Activated T-cell treated with anti-CD3 and anti-CD28 coated beads, Interleukin-2, amount 50 U/mL, for 4 hours (primary cell): ENCODE data around the gene CFAP251. TPM values are rescaled to one million over a fixed set of nuclear protein-coding genes. Genes with fewer than 3 reads are reported as not detected.

Experiments used
- ATAC-seq, 2 donors: fragments of 200-7000 bp; cut with Tn5 transposase; one replicate each; pipeline ENCODE4 v1.10.0; 2021
- DNase-seq: peaks from one replicate; pipeline ENCODE4 v3.0.0-alpha.2; 2020
- H3K27me3 Mint-ChIP-seq: one replicate; pipeline ENCODE4 v1.8.0; 2021; ENCODE audit warnings: low read depth, mixed read lengths
- H3K36me3 Mint-ChIP-seq: one replicate; pipeline ENCODE4 v1.8.0; 2022; ENCODE audit warnings: mixed read lengths; ENCODE audit not compliant: insufficient read depth
- H3K4me1 Mint-ChIP-seq: one replicate; pipeline ENCODE4 v1.8.0; 2021; ENCODE audit warnings: low read depth, mixed read lengths
- H3K4me3 Mint-ChIP-seq: one replicate; pipeline ENCODE4 v1.8.0; 2021; ENCODE audit warnings: mild to moderate bottlenecking, moderate library complexity, mixed read lengths
- H3K9me3 Mint-ChIP-seq: one replicate; pipeline ENCODE4 v1.8.0; 2021; ENCODE audit warnings: mixed read lengths
- total RNA-seq, 3 donors: library from RNA; stranded (reverse); gene quantifications; one replicate each; pipeline ENCODE4 v1.2.1, GENCODE V29; 2021

CFAP251 gene
- total RNA-seq, 3 donors from 2014 or later = 0.46 to 0.82 (median 0.78) TPM

DNA sequence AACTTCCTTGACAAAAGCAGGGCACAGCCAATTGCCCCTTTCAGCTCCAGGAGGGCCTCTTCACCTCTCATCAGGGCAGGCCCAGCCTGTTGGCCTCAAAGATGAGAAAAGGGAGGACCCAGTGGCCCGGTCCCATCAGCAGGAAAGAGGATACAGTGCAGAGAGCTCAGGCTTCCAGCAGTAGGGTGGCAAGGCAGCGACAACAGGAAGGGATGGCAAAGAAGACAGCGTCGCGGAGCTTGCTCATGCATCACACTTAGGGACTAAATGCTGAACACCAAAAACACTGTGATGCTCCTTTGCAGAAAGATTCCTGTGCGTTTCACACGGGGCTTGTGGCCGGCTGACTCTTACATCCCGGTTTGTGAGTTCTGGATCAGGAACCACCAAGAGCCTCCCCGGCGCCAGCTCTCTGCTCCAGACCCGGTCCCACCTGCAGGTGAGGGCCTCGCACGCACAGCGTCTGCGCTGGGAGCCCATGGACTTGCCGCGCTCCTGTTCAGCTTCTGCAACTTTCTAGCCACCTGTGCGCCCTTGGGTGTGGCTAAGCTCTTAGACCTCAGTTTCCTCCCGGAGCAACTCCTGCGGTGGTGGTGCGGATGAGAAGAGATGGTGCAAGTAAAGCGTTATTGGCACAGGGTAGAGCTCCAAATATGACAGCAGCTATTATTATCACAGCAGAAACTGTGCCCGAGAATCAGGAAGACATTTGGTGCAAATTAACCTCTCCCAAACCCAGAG is 88.0 kb downstream of the CFAP251 start:
- H3K27me3 Mint-ChIP-seq = peaks cover 6% of the 10 kb centered on the region
- no peaks in the 10 kb centered on the region for H3K9me3 Mint-ChIP-seq
- ATAC-seq = peak; percentile 44 to 67
- H3K4me1 Mint-ChIP-seq = peaks cover 23% of the 10 kb centered on the region
- DNase-seq = no peak
- peak overlapping the region; percentile 29 for H3K4me3 Mint-ChIP-seq
- H3K36me3 Mint-ChIP-seq = no peaks in the 10 kb centered on the region

DNA sequence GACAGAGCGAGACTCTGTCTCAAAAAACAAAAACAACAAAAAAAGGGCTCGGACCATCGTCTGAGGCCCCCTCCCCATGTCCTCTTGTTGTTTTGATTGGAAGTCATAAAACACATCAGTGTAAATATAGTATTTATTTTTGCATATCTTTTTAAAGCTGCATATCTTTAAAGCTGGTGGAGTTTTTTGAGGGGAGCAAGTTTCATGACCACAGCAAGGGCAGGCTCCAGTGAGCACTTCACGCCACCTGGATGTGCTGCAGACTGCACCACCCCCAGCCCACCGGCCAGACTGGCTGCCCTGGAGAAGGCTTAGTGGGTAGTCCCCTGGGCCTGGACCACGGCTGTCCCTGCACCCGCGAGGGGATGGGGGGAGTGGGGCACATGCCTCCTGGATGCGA is 91.3 kb downstream of the CFAP251 start:
- ATAC-seq (no peak), DNase-seq (no peak)
- Mint-ChIP-seq H3K27me3 (peaks cover 6% of the 10 kb centered on the region), H3K36me3 (no peaks in the 10 kb centered on the region), H3K9me3 (no peaks in the 10 kb centered on the region), H3K4me3 (no peak overlapping the region), H3K4me1 (peaks cover 16% of the 10 kb centered on the region)

DNA sequence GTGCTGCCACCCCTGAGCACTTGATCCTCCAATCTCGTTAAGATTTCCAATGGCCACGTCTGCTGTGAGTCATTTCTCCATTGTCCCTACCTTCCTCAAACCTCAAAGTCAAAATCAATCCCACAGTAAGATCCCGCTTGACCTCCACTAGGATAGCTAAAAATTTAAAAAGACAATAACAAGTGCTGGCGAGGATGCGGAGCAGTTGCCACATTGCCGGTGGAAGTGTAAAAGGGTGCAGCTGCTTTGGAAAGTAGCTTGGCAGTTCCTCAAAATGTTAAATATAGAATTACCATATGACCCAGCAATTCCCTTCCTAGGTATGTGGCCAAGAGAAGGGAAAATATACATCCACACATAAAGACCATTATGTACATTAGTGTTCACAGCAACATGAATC is 93.8 kb downstream of the CFAP251 start:
- no peaks in the 10 kb centered on the region for H3K36me3 Mint-ChIP-seq
- H3K27me3 Mint-ChIP-seq = peaks cover 5% of the 10 kb centered on the region
- DNase-seq (no peak), ATAC-seq (no peak)
- no peak overlapping the region for H3K4me3 Mint-ChIP-seq
- H3K9me3 Mint-ChIP-seq = no peaks in the 10 kb centered on the region
- H3K4me1 Mint-ChIP-seq = peaks cover 4% of the 10 kb centered on the region

DNA sequence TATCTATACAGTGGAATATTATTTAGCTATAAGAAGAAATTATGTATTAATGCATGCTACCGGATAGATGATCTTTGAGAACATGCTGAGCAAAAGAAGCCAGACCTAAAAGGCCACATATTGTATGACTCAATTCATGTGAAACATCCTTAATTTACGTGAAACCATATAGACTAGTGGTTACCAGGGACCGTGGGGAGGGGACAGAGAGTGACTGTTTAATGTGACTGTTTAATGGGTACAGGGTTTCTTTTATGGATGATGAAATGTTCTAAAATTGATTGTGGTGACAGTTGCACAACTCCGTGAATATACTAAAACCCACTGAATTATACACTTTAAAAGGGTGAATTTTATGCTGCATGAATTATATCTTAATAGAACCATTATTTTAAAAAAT is 94.7 kb downstream of the CFAP251 start:
- DNase-seq = no peak
- Mint-ChIP-seq H3K4me1 (no peaks in the 10 kb centered on the region), H3K36me3 (no peaks in the 10 kb centered on the region), H3K9me3 (peaks cover under 1% of the 10 kb centered on the region), H3K4me3 (no peak overlapping the region), H3K27me3 (peaks cover 3% of the 10 kb centered on the region)
- no peak for ATAC-seq

DNA sequence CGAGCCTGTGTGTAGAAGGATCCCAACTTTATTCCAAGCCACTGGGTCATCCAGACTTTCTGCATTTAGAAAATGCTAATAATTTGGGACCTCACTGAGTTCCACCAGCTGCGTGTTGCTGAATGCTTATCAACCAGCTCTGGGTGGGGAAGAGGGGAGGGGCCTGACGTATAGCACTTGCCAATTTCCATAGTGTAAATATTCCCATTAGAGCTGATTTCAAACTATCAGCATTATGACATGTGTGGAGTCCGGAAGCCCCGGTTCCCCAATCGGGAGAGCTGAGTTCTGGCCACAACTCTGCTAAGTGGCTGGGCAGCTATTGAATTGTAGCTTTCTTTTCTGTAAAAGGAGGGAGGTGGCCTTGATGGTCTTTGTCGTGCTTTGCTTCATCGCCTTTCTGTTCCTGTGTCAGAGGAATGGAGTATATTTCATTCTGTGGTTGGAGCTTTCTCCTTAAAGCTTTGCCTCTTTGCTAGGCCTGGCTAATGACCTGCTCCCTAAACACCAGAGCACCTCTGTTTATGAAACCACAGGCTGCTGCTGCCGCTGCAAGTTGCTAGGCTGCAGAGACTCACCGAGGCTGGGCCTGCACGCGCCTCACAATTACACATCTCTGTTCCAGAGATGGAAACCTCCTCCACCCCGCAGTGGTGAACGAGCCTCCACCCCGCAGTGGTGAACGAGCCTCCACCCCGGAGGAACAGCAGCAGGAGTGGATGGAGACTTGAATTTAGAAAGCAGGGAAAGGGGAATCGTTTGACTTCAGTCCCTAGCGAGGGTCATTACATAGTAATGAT is 95.6 kb downstream of the CFAP251 start:
- Mint-ChIP-seq H3K4me1 (no peaks in the 10 kb centered on the region), H3K27me3 (no peaks in the 10 kb centered on the region), H3K4me3 (no peak overlapping the region), H3K9me3 (peaks cover 6% of the 10 kb centered on the region), H3K36me3 (no peaks in the 10 kb centered on the region)
- ATAC-seq (no peak), DNase-seq (no peak)

DNA sequence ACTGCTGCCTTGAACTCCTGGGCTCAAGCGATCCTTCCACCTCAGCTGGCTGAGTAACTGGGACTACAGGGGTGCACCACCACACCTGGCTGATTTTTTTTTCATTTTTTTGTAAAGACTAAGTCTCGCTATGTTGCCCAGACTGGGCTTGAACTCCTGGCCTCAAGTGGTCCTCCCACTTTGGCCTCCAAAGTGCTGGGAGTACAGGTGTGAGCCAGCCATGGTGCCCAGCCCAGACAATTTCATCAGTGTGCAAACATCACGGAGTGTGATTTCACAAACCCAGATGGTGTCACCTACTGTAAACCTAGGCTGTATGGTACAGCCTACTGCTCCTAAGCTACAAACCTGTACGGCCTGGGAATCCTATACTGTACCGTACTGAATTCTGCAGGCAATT is 96.4 kb downstream of the CFAP251 start:
- no peak for DNase-seq
- Mint-ChIP-seq H3K9me3 (peaks cover 6% of the 10 kb centered on the region), H3K4me1 (no peaks in the 10 kb centered on the region), H3K27me3 (peaks cover 4% of the 10 kb centered on the region), H3K4me3 (no peak overlapping the region), H3K36me3 (no peaks in the 10 kb centered on the region)
- ATAC-seq = no peak

DNA sequence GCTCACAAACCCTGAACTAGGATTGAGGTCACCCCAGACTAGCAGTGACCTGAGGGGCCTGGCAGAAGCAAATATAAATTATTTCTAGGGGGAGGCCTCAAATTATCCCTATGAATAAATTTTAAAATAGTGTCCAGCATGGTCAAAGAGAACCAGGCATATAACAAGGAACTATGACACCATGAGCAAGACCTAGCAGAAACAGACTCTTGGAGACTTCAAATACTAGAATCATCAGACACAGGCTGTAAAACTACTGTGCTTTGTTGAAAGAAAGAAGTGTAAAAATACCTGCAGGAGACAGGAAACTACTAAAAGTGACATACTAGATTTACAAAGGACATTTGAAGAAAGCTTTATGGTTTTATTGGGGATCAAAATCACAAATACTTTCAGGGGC is 100.1 kb downstream of the CFAP251 start:
- Mint-ChIP-seq H3K4me1 (peaks cover 10% of the 10 kb centered on the region), H3K36me3 (no peaks in the 10 kb centered on the region), H3K27me3 (peaks cover 20% of the 10 kb centered on the region), H3K4me3 (no peak overlapping the region), H3K9me3 (peaks cover 6% of the 10 kb centered on the region)
- DNase-seq (no peak), ATAC-seq (no peak)

DNA sequence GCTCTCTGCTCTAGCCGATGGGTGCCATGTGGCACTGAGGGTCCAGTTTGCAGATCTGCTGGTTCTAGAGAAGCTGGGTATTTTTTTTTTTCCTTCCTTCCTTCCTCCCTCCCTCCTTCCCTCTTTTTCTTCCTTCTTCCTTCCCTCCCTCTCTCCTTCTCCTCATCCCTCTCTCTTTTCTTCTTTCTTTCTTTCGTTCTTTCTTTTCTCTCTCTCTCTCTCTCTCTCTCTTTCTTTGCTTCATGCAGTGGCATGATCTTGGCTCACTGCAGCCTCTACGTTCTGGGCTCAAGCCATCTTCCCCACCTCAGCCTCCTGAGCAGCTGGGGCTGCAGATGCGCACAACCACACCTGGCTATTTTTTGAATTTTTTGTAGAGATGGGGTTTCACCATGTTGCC is 100.5 kb downstream of the CFAP251 start:
- Mint-ChIP-seq H3K9me3 (peaks cover 6% of the 10 kb centered on the region), H3K27me3 (peaks cover 20% of the 10 kb centered on the region), H3K36me3 (no peaks in the 10 kb centered on the region), H3K4me3 (no peak overlapping the region), H3K4me1 (peaks cover 10% of the 10 kb centered on the region)
- no peak for DNase-seq
- no peak for ATAC-seq

DNA sequence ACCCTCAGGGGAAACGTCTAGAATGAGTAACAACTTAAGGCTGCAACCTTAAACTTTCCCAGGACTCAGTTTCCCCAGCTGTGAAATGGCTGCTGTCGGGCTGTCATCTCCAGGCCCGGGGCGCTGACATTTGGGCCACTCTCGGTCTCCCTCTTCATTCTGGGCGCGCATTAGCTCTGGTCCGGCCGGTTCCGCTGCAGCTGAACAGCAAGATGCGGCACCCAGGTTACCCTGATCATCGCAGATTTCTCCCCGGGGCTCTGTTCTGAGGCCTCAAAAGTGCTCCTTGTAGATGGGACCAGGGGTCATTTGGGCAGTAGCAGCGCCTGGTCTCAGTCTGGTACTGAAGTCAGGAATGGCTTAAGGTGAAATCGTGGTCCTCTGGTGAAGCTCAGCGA is 102.4 kb downstream of the CFAP251 start:
- Mint-ChIP-seq H3K4me3 (peak overlapping the region; percentile 82), H3K36me3 (no peaks in the 10 kb centered on the region), H3K4me1 (peaks cover 10% of the 10 kb centered on the region), H3K27me3 (peaks cover 22% of the 10 kb centered on the region), H3K9me3 (peaks cover 6% of the 10 kb centered on the region)
- ATAC-seq = no peak
- no peak for DNase-seq

DNA sequence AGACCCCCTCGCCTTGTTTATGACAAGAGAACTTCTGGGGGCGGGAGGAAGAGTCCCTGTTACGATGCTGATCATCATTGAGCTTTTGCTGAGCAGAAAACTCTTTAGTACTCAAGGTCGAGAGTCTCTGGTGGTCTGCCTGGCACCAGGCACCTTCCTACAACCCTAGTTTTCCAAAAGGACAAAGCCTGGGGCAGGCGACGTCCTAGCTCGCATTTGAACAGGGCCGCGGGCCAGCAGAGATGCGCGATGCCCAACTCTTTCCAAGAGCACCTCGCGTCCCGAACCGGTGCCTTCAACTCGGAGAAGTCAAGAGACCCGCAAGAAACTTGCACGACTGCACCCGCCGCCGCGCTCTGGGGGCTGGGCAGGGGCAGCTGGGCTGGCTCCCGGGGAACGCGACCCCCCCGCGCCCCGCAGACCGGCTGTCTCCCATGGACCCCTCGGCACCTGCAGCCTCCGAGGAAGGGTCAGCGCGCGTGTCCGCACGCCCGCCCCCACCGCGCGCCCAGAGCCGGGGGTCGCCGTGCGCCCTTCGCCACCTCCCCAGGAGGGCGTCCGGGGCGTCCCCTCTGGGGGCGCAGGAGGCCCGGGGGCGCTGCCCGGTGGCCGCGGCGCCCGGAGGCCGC is 102.9 kb downstream of the CFAP251 start:
- Mint-ChIP-seq H3K27me3 (peaks cover 22% of the 10 kb centered on the region), H3K4me3 (peak overlapping the region; percentile 82), H3K36me3 (no peaks in the 10 kb centered on the region), H3K9me3 (peaks cover 6% of the 10 kb centered on the region), H3K4me1 (peaks cover 10% of the 10 kb centered on the region)
- DNase-seq (no peak), ATAC-seq (peak; percentile 6 to 11)

DNA sequence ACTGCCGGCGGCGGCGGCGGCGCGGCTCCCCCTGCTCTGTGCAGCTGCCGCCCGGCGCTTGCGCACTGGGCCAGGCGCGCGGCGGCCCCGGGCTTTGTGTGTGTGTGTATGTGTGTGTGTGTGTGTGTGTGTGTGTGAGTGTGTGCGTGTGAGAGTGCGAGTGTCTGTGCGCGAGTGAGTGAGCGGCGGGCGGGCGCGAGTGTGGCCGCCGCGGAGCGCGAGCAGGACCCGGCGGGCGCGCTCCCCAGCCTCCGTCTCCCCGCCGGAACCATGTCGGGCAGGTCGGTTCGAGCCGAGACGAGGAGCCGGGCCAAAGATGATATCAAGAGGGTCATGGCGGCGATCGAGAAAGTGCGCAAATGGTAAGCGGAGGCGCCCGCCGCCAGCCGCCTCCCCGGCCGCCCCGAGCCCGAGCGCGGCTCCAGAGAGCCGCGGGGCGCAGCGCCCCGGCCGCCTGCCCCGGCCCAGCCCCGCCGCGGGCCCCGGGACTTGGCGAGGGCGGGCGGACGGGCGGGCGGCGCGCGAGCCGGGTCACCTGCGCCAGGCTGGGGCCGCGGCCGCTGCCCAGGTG is 103.5 kb downstream of the CFAP251 start, which contains the start of gene BCL7A:
TSS of gene BCL7A (plus strand) at position 63 of the 571 bp plus-strand sequence. CDS start at position 271, 208 bp downstream.
- peaks cover 10% of the 10 kb centered on the region for H3K4me1 Mint-ChIP-seq
- peaks cover 6% of the 10 kb centered on the region for H3K9me3 Mint-ChIP-seq
- peaks cover 24% of the 10 kb centered on the region for H3K27me3 Mint-ChIP-seq
- DNase-seq (peak; percentile 49), ATAC-seq (peak; percentile 78 to 81)
- peak within 1 kb of the TSS; percentile 82 for H3K4me3 Mint-ChIP-seq
- no peaks in the 10 kb centered on the region for H3K36me3 Mint-ChIP-seq

DNA sequence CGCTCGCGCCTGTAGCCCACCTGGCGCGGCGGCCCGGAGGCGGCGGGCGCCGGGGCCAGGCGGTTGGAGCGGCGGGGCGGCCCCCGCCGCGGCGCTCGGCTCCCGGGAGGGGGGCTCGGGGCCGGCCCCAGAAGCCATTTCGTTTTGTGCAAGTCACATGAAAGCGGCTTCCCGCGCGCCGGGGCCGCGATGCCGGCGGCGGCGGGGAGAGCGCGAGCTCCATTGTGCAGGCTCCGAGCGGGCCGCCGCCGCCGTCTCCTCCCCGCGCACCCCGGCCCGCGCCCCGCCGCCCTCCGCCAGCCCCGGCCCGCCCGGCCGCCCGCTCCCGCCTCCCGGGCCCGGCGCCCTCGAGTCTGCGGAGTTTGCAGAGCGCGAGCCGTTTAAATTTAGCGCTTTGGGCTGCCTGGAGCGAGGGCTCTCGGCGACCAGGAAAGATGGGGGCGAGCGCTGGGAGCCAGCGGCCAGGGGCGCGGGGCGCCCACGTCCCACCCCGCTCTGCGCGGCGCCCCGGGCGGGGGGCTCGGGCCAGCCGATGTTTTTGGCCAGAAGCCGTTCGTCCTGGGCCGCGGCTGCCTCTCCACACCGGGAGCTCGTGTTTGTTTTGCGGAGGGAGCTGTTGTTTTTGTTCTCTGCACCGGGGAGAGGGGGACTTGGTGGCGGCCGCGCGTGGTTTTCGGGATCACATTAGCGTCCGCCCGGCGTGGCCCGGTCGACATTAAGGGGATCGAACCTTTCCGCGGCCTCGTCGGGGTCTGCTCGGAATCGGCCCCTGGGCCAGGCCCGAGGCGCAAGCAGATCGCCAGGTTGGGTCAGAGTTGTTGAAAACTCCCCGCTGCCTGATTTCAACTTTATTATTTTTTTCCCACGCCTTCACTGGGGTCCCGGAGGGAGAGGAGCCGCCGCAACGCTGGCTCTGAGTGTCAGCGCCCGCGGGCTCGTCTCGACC is 104.3 kb downstream of the CFAP251 start:
- DNase-seq = no peak
- Mint-ChIP-seq H3K9me3 (peaks cover 6% of the 10 kb centered on the region), H3K36me3 (no peaks in the 10 kb centered on the region), H3K4me1 (peaks cover 10% of the 10 kb centered on the region), H3K4me3 (peak overlapping the region; percentile 80), H3K27me3 (peaks cover 26% of the 10 kb centered on the region)
- peak; percentile 47 to 55 for ATAC-seq

DNA sequence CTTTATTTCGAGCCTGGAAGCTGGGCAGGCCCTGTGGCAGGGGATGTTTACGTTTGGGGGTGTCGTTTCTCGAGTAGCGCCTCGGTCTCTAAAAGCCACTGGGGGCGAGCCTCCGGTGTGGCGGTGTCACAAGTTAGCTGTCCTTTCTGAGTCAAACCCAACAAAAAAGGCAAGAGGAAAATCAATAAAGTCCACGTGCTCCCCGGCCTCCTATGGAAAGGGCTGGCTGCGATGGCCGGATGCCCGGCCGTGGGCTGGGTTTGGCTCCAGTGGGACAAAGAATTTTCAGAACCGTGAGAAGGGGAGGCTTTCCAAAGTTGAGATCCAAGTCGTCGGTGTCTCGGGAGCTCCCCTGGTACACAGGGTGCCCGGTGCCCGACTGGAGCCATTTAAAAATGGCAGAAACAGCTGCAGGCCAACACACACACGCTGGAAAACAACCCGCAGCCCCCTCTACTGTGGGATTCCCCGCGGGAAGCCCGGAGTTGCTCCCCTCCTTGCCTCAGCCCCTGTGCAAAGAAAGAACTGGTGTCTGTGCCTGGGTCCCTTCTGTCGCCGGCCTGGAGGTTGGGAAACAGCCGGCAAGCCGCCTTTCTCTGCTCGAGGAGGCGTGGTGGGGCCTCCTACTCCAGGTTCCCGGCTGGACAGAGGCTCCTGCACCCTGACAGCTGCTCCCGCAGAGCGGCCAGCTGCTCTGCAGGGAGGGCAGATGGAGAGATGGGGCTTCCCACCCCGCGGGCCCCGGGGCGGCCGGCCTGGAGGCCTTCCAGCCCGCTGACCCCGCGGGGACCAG is 105.1 kb downstream of the CFAP251 start:
- ATAC-seq (no peak), DNase-seq (no peak)
- peaks cover 26% of the 10 kb centered on the region for H3K27me3 Mint-ChIP-seq
- H3K36me3 Mint-ChIP-seq = no peaks in the 10 kb centered on the region
- peak overlapping the region; percentile 80 for H3K4me3 Mint-ChIP-seq
- peaks cover 2% of the 10 kb centered on the region for H3K9me3 Mint-ChIP-seq
- peaks cover 10% of the 10 kb centered on the region for H3K4me1 Mint-ChIP-seq
